HK-2 (cell line): ENCODE data around the gene OR5I1.
"Not testable (repeated sequence)": the region's sequence is repeated elsewhere in the genome, so short reads cannot be mapped to it uniquely, and the experiment has no call there.

Source experiments
- DNase-seq: peaks from one replicate; pipeline ENCODE4 v3.0.0-alpha.2; 2018; ENCODE audit not compliant: unreplicated experiment

OR5I1 gene

DNA sequence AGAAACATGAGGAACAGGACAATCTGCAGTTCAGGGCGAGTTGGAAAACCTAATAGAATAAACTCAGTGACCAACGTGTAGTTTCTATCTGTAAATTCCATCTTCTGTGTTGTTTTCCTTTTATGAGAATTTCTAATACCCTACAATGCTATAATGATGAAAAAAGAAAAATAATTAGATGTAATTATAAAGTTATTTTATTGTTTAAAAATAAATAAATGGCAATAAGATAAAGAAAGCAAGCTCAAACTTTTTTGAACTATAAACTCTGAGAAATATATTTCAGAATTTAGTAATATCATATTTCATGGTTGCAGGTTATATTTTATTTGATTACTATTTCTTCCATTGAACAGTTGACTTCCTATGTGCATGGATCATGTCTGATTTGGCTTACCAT, at the start of gene OR5I1:
TSS of gene OR5I1 (minus strand) at position 101 of the 400 bp plus-strand sequence. CDS start at position 101, 0 bp downstream.
- DNase-seq: no peak

DNA sequence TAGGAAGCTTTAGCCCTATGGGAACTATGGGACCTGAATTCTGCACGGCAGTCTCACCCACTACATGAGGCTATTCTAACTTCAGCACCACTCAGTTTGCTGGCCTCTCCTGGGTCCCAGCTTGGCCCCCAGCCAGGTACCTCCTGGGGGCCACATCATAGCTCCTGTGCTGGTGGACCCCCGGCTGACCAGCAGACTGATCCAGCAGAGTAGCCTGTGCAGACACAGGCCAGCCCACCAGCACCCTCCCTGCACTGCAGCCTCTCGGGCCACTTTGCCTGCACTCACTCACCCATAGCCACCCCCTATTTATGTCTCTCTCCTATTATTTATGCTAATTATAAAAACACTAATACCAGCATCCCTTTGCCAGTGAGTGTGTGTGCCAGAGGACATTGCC, 34.7 kb upstream of the OR5I1 start:
- DNase-seq: no peak

- no peak for DNase-seq
These were observed 33.6 kb upstream of the OR5I1 start, which contains the start of gene OR10AG1 for GRCh38 chr11:55969845-55970244. TSS of gene OR10AG1 (minus strand) at chr11:55969945. CDS start at chr11:55969907, 38 bp downstream.

- DNase-seq: no peak
These were observed 31.7 kb upstream of the OR5I1 start for GRCh38 chr11:55967914-55968313.

DNA sequence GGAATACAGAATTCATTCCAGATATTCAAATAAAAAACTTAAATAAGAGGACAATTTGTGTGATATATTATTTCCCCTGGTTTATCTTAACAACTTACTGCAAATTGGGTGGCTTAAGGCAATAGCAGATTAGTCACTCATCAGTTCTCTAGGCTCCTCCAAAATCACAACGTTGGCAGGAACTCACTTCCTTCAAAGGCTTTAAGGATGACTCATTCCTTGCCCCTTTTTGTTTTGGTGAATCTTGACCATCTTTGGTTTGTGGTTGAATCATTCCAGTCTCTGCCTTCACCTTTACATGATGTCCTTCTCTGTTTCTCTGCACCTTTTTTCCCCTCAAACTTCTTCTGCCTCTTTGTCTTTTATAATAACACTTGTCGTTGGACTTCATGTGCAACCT, 30.2 kb upstream of the OR5I1 start:
- no peak for DNase-seq

GRCh38 chr11:55956521-55956920, 20.3 kb upstream of the OR5I1 start:
- no peak for DNase-seq

DNA sequence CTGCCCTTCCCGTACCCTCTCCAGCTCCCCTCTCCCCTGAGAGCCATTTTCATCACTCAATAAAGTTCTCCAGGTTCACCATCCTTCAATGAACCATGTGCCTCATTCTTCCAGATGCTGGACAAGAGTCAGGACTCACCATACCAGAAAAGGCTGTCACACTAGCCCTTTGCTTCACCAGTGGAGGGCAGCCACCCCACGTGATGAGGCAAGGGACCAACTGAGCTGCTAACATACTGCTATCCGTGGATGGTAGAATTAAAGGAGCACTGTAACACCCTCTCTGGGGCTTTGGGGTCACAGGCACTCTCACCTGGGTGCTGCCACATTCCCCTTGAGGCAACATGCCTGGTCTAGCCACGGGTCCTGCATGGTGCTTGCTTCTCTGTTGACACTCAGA, 13.1 kb upstream of the OR5I1 start:
- DNase-seq: no peak

GRCh38 chr11:55942785-55943392, 6.7 kb upstream of the OR5I1 start:
- no peak for DNase-seq

DNA sequence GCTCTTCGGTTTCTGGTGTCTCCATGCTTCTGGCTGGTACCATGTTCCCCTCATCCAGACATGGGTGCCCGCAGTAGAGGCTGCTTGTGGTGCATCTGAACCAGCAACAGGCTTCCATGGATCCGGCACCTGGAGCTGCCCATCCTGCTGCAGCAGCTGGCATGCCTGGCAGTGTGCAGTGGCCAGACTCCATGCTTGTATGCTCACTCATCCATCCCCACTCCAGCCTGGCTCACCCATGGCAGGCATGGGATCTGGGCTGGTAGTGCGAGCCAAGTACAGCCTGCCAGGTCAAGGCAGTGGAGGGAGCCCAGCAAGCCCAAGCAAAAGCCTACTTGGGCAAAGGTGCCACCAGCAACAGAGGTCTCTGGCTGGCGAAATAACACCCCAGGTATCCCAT, 15.7 kb downstream of the OR5I1 start:
- DNase-seq: no peak

DNA sequence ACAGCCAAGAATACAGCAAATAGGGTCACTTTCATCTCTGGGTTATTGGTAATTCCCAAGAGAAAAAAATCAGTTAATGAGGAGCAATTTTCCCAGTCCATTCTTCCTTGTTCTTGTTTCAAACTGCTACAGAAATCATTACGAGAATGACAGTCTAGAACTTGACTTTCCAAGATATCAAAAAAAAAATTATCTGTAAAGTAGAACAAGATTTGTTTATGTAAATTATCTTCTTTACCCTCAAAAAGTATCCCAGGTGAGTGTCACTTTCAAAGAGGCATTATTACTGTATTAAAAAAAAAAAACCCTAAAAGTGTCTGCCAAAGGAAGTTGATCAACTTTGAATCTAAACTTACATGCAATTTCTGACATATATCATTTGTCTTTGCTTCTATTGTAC, 21.7 kb downstream of the OR5I1 start, which contains the start of gene OR5W2:
TSS of gene OR5W2 (minus strand) at position 101 of the 400 bp plus-strand sequence. CDS start at position 101, 0 bp downstream.
- DNase-seq: no peak

- DNase-seq: no peak
These were observed 33.9 kb downstream of the OR5I1 start for GRCh38 chr11:55902308-55902707.

- DNase-seq: no peak
These were observed 41.0 kb downstream of the OR5I1 start for GRCh38 chr11:55895216-55895615.

DNA sequence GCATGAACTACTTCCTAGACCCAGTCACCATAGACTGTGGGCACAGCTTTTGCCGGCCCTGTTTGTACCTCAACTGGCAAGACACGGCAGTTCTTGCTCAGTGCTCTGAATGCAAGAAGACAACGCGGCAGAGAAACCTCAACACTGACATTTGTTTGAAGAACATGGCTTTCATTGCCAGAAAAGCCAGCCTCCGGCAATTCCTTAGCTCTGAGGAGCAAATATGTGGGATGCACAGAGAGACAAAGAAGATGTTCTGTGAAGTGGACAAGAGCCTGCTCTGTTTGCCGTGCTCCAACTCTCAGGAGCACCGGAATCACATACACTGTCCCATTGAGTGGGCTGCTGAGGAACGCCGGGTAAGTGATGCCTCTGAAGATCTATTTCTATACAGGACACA, 50.7 kb downstream of the OR5I1 start:
- not testable (repeated sequence) for DNase-seq
